NB4 (cell line): ENCODE measurements around the gene FOXP4.

Experiments
- DNase-seq: peaks from one replicate; pipeline ENCODE4 v3.0.0; 2010; ENCODE audit warnings: low read depth
- H3K4me3 ChIP-seq: one replicate; pipeline ENCODE4 v1.5.1; 2011; ENCODE audit warnings: mild to moderate bottlenecking, low read depth, low read length, moderate library complexity
- CTCF ChIP-seq: IDR thresholded peaks from one replicate; pipeline ENCODE4 v1.5.1; 2012; ENCODE audit warnings: low read depth, low read length
- MAX ChIP-seq: IDR thresholded peaks from 2 replicates; pipeline ENCODE4 v1.6.1; 2011; ENCODE audit warnings: low read depth, low read length
- MYC ChIP-seq: IDR thresholded peaks from 2 replicates; pipeline ENCODE4 v1.6.1; 2011; ENCODE audit warnings: low read depth, low read length
- POLR2A ChIP-seq: IDR thresholded peaks from 2 replicates; pipeline ENCODE4 v1.6.1; 2011; ENCODE audit warnings: mild to moderate bottlenecking; ENCODE audit not compliant: insufficient read length; ENCODE audit errors: extremely low read depth

Gene FOXP4

GRCh38 chr6:41596096-41596685 is 50.0 kb downstream of the FOXP4 start:
- no peak for DNase-seq
- TF ChIP-seq MAX (no peak), MYC (no peak), CTCF (no peak), POLR2A (no peak)
- no peak overlapping the region for H3K4me3 ChIP-seq

- no peak for TF ChIP-seq CTCF
- no peak for TF ChIP-seq POLR2A
- no peak for TF ChIP-seq MAX
- no peak for TF ChIP-seq MYC
- DNase-seq: no peak
- H3K4me3 ChIP-seq: no peak overlapping the region
Observed at GRCh38 chr6:41596807-41597206, 50.6 kb downstream of the FOXP4 start.

- no peak for TF ChIP-seq MAX
- no peak for DNase-seq
- no peak overlapping the region for H3K4me3 ChIP-seq
Observed at GRCh38 chr6:41597246-41598000, 51.2 kb downstream of the FOXP4 start.

- no peak for DNase-seq
- TF ChIP-seq CTCF: no peak
- TF ChIP-seq MYC: no peak
- no peak for TF ChIP-seq MAX
- no peak overlapping the region for H3K4me3 ChIP-seq
Observed at GRCh38 chr6:41598670-41599014, 52.5 kb downstream of the FOXP4 start.

GRCh38 chr6:41599015-41599851 is 53.1 kb downstream of the FOXP4 start:
- DNase-seq: no peak
- no peak overlapping the region for H3K4me3 ChIP-seq

More at GRCh38 chr6:41599015-41599851, 53.1 kb downstream of the FOXP4 start:
- TF ChIP-seq MYC: no peak
- TF ChIP-seq CTCF: no peak
- no peak for TF ChIP-seq MAX
- TF ChIP-seq POLR2A: no peak
